PC-9 (cell line): Measurements from ENCODE around the gene STXBP3. TPM values are rescaled to one million over a fixed set of nuclear protein-coding genes. Genes with fewer than 3 reads are reported as not detected.
A peak's percentile ranks its signal among the peaks of the same experiment; 100 is the strongest.

Source experiments
- BruUV-seq: library from RNA; stranded (reverse); fragments of 400-500 nt; replicated peaks from 2 replicates; lab custom pipeline; 2021; lab: Mats Ljungman, UMichigan
- CTCF ChIA-PET: fragments of 300-600 bp; sonication (Branson Sonifier 250); formaldehyde crosslinking; loops from one replicate; lab custom pipeline; 2022; ENCODE audit warnings: antibody characterized with exemption; lab: Charles Lee
- POLR2A ChIA-PET: fragments of 300-600 bp; sonication (Branson Sonifier 250); formaldehyde crosslinking; loops from one replicate; lab custom pipeline; 2022; ENCODE audit warnings: antibody characterized with exemption; ENCODE audit not compliant: unreplicated experiment; lab: Charles Lee
- DNase-seq, 2 experiments: peaks; one replicate each; pipeline versions ENCODE4 v3.0.0 to v3.0.0-alpha.2; 2015 to 2022; ENCODE audit warnings: mixed read lengths in 1 of 2
- H2AFZ ChIP-seq: fragments of 200-600 bp; sonication (generic); 2 replicates; pipeline ENCODE4 v1.8.1; 2017; ENCODE audit warnings: antibody characterized with exemption
- H3F3A ChIP-seq: fragments of 200-600 bp; sonication (generic); 2 replicates; pipeline ENCODE4 v1.8.1; 2017; ENCODE audit warnings: antibody characterized with exemption, mild to moderate bottlenecking, low read depth; ENCODE audit not compliant: insufficient read depth
- H3K27ac ChIP-seq: fragments of 200-600 bp; sonication (generic); 2 replicates; pipeline ENCODE4 v1.6.1; 2016; ENCODE audit warnings: mixed run types
- H3K27me3 ChIP-seq: fragments of 200-600 bp; sonication (generic); 2 replicates; pipeline ENCODE4 v1.6.1; 2016; ENCODE audit warnings: low read depth, mixed run types; ENCODE audit not compliant: insufficient read depth
- H3K36me3 ChIP-seq: fragments of 200-600 bp; sonication (generic); 2 replicates; pipeline ENCODE4 v1.6.1; 2016; ENCODE audit warnings: low read depth, mixed run types
- H3K4me1 ChIP-seq: fragments of 200-600 bp; sonication (generic); replicated peaks from 2 replicates; pipeline ENCODE4 v1.6.1; 2016; ENCODE audit warnings: mixed run types; ENCODE audit not compliant: insufficient read depth
- H3K4me2 ChIP-seq: fragments of 200-600 bp; sonication (generic); 2 replicates; pipeline ENCODE4 v1.6.1; 2017; ENCODE audit warnings: mixed run types
- H3K4me3 ChIP-seq: fragments of 200-600 bp; sonication (generic); 2 replicates; pipeline ENCODE4 v1.6.1; 2016; ENCODE audit warnings: mixed run types
- H3K79me2 ChIP-seq: fragments of 200-600 bp; sonication (generic); 2 replicates; pipeline ENCODE4 v1.6.1; 2017; ENCODE audit warnings: low read depth, mixed run types
- H3K9me2 ChIP-seq: fragments of 200-600 bp; sonication (generic); 2 replicates; pipeline ENCODE4 v1.8.1; 2017; ENCODE audit warnings: mild to moderate bottlenecking; ENCODE audit not compliant: insufficient read depth
- H3K9me3 ChIP-seq: fragments of 200-600 bp; sonication (generic); 2 replicates; pipeline ENCODE4 v1.8.1; 2016; ENCODE audit warnings: low read depth; ENCODE audit not compliant: insufficient read depth
- H4K20me1 ChIP-seq: fragments of 200-600 bp; sonication (generic); 2 replicates; pipeline ENCODE4 v1.8.1; 2017; ENCODE audit not compliant: insufficient read depth
- EZH2 ChIP-seq: fragments of 200-600 bp; sonication (generic); IDR thresholded peaks from 2 replicates; pipeline ENCODE4 v1.8.0; 2017; ENCODE audit warnings: antibody characterized with exemption, low read depth
- intact Hi-C: fragments of 100-400 bp; cut with micrococcal nuclease; formaldehyde crosslinking; loops from one replicate; pipeline ENCODE4 v1.10.0; 2022; ENCODE audit not compliant: unreplicated experiment
- total RNA-seq: library from RNA; stranded (reverse); gene quantifications from 2 replicates; pipeline ENCODE4 v1.2.3, GENCODE V29; 2021
- TF ChIP-seq, protein P1 (sequence below): fragments of 200-600 bp; sonication (generic); conservative IDR thresholded peaks from 2 replicates; pipeline ENCODE4 v1.6.1; 2017; ENCODE audit warnings: mixed run types, antibody characterized with exemption, mild to moderate bottlenecking, moderate library complexity

Gene STXBP3
- total RNA-seq, 1 experiment from 2014 or later = 37.0 TPM

DNA sequence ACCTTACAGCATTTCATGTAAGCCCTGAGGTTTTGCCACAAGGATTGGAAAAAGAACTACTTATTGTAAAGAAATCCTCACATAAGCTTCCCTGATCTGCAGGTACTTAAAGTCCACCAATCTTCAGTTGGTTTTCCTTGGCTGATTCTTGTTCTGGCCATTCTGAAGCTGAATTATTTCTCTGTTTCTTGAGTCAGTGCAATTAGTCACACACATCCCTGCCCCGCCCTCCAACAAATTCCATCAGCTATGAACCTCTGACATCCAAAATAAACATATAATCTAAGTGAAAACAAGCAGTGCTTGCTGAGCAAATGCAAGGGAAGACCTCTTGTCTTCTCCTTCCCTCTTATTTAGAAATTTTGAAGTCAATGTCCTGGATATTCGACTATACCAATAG, 42.0 kb upstream of the STXBP3 start:
- Histone ChIP-seq H3K36me3 (peaks cover 20% of the 10 kb centered on the region; the same call in 1 of the 2 replicates), H2AFZ (no peak overlapping the region), H3K9me2 (no peaks in the 10 kb centered on the region), H3K4me3 (no peak overlapping the region), H4K20me1 (peaks cover 14% of the 10 kb centered on the region), H3K4me2 (peak overlapping the region; percentile 17), H3K27me3 (no peaks in the 10 kb centered on the region), H3F3A (peaks cover 46% of the 10 kb centered on the region), H3K27ac (0 out of 2 replicates have a peak overlapping the region, but pooled peaks have one; percentile 6), H3K4me1 (peaks cover 15% of the 10 kb centered on the region), H3K9me3 (no peaks in the 10 kb centered on the region), H3K79me2 (no peaks in the 10 kb centered on the region)
- intact Hi-C loops = no loop called here
- peak; percentile 24 to 77 for DNase-seq
- no TSS peak for BruUV-seq
- TF ChIP-seq, protein P1, sequence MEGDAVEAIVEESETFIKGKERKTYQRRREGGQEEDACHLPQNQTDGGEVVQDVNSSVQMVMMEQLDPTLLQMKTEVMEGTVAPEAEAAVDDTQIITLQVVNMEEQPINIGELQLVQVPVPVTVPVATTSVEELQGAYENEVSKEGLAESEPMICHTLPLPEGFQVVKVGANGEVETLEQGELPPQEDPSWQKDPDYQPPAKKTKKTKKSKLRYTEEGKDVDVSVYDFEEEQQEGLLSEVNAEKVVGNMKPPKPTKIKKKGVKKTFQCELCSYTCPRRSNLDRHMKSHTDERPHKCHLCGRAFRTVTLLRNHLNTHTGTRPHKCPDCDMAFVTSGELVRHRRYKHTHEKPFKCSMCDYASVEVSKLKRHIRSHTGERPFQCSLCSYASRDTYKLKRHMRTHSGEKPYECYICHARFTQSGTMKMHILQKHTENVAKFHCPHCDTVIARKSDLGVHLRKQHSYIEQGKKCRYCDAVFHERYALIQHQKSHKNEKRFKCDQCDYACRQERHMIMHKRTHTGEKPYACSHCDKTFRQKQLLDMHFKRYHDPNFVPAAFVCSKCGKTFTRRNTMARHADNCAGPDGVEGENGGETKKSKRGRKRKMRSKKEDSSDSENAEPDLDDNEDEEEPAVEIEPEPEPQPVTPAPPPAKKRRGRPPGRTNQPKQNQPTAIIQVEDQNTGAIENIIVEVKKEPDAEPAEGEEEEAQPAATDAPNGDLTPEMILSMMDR = no peak
- no peak for TF ChIP-seq EZH2
- POLR2A ChIA-PET = interaction anchor here (0.7 kb wide), 1 partner anchor 90 kb away, joined by 3 read pairs; no protein-coding TSS in a partner anchor
- CTCF ChIA-PET = no interaction called here

DNA sequence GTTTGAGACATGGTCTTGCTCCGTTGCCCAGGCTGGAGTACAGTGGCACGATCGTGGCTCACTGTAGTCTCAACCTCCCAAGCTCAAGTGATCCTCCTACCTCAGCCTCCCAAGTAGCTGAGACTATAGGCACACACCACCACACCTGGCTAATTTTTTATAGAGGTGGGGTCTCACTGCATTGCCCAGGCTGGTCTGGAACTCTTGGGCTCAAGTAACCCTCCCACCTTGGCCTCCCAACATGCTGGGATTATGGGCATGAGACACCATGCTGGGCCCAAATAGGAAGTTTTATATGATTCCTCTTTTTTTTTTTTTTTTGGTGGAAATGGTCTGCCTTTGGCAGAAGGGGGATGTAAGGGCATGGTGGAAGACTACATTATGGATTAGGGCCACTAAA, 39.8 kb upstream of the STXBP3 start:
- TF ChIP-seq EZH2 = no peak
- TF ChIP-seq, protein P1 = no peak
- POLR2A ChIA-PET = no interaction called here

DNA sequence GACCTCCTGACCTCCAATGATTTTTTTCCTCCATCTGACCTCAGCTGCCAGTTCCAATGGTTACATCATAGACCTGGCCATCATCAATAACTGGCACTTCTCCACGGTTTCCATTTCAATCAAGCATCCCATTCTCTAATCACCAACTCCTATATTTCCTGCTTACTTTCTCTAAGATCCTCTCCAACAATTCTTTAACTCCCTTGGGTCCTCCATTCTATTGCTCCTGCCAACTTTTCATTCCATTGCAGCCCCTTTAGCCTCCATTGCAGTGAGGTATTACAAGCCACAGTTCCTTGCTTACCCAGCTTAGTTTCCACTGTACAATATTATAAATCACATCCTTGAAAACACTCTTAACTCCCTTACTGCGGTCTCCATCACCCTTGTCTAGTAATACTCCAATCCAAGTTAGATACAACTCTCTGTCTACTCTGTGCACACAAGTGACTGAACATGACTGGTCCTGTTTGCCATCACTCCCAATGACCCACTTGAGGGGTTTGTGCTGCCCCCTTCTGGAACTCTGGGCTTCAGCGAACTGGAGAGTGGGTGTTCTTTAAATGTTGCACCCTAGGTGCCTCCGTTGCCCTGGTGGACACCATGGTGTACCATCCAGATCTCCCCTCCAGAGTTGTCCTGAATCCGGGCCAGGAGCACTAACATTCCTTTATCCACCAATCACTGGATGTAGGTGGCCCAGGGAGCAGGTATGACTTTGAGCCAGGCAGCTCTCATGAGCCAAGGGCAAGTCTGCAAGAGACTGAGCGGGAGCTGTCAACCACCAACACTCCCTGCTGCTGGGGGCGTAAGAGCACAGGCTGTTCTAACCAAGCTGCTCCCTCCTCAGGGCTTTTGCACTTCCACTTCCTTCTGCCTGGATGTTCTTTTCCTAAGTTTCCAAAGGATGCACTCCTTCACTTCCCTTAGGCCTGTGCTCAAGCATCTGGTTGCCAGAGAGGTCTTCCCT, 37.5 kb upstream of the STXBP3 start:
- peaks cover 5% of the 10 kb centered on the region for H3F3A ChIP-seq
- no TSS peak for BruUV-seq
- intact Hi-C loops = no loop called here
- CTCF ChIA-PET = interaction anchor here (0.5 to 0.6 kb wide), 2 partner anchors 53 to 418 kb away, joined by 3 to 7 read pairs; no protein-coding TSS in a partner anchor
- H3K9me3 ChIP-seq = no peaks in the 10 kb centered on the region
- no peaks in the 10 kb centered on the region for H3K36me3 ChIP-seq
- H3K27me3 ChIP-seq = no peaks in the 10 kb centered on the region
- no peak overlapping the region for H2AFZ ChIP-seq
- POLR2A ChIA-PET = no interaction called here
- H3K4me1 ChIP-seq = peaks cover 10% of the 10 kb centered on the region
- no peak for TF ChIP-seq EZH2
- TF ChIP-seq, protein P1 = no peak
- no peak overlapping the region for H3K4me2 ChIP-seq
- H3K4me3 ChIP-seq = no peak overlapping the region
- no peaks in the 10 kb centered on the region for H3K79me2 ChIP-seq
- DNase-seq = no peak
- H4K20me1 ChIP-seq = no peaks in the 10 kb centered on the region
- H3K27ac ChIP-seq = no peak overlapping the region
- H3K9me2 ChIP-seq = no peaks in the 10 kb centered on the region

More for the DNA sequence above, 39.8 kb upstream of the STXBP3 start:
- Histone ChIP-seq H2AFZ (no peak overlapping the region), H4K20me1 (peaks cover 6% of the 10 kb centered on the region; the same call in 1 of the 2 replicates), H3K9me3 (no peaks in the 10 kb centered on the region), H3K36me3 (no peaks in the 10 kb centered on the region), H3K4me3 (no peak overlapping the region), H3K4me2 (no peak overlapping the region), H3K79me2 (no peaks in the 10 kb centered on the region), H3K27ac (no peak overlapping the region), H3K4me1 (peaks cover 15% of the 10 kb centered on the region), H3F3A (peaks cover 26% of the 10 kb centered on the region), H3K27me3 (no peaks in the 10 kb centered on the region), H3K9me2 (no peaks in the 10 kb centered on the region)
- BruUV-seq = no TSS peak
- CTCF ChIA-PET = no interaction called here
- DNase-seq = no peak
- intact Hi-C loops = no loop called here
